GM23338 (cell line): Measurements from ENCODE around the gene VPS4A.

Source experiments
- EZH2 ChIP-seq: fragments of 200-600 bp; sonication (generic); IDR thresholded peaks from one replicate; pipeline ENCODE4 v1.8.0; 2017; ENCODE audit warnings: antibody characterized with exemption, mild to moderate bottlenecking, low read depth; ENCODE audit not compliant: unreplicated experiment
- POLR2AphosphoS5 ChIP-seq: IDR thresholded peaks from 2 replicates; pipeline ENCODE4 v1.6.1; 2016; ENCODE audit warnings: antibody characterized with exemption, low read depth

DNA sequence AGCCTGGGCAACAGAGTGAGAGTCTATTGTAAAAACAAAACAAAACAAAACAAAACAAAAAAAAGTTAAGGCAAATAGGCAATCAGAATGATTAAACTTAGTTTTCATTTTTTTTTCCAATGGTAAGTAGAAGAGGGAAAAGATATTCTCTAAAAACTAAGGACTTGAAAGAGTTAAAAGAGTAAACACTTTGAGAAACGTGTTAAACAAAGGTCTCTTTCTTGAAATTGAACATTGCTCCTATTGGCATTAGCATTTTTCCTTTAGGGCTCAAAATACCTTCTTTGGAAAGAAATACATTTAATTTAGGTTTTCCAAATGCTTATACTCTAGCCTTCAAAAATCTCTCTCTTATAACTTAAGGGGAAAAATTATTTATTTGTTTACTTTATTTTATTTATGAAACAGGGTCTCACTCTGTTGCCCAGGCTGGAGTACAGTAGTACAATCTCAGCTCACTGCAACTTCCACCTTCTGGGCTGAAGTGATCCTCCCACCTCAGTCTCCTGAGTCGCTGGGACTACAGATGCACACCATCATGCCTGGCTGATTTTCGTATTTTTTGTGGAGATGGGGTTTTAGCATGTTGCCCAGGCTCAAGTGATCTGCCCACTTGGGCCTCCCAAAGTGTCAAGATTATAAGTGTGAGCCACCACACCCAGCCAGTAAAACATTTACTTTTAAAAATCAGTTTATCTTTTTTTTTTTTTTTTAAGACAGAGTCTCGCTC lies 44.7 kb upstream of the VPS4A start:
- TF ChIP-seq POLR2AphosphoS5 (no peak), EZH2 (no peak)
